Mammary epithelial cell (primary cell): ENCODE results near the gene SURF2.

Source experiments
- EZH2 ChIP-seq: IDR thresholded peaks from 2 replicates; pipeline ENCODE4 v1.6.1; 2012; ENCODE audit warnings: low read length, inconsistent platforms, borderline replicate concordance
- TF ChIP-seq, protein P1 (sequence below), 2 donors: IDR thresholded peaks in 1 of 2; conservative IDR thresholded peaks in 1 of 2; 2 replicates each; pipeline ENCODE4 v1.5.1; 2011 to 2012; ENCODE audit warnings: inconsistent platforms in 2 of 2, low read length in 2 of 2, mild to moderate bottlenecking in 2 of 2, control low read depth in 1 of 2, low read depth in 1 of 2; ENCODE audit not compliant: insufficient read depth in 1 of 2; ENCODE audit errors: extremely low read depth in 1 of 2

DNA sequence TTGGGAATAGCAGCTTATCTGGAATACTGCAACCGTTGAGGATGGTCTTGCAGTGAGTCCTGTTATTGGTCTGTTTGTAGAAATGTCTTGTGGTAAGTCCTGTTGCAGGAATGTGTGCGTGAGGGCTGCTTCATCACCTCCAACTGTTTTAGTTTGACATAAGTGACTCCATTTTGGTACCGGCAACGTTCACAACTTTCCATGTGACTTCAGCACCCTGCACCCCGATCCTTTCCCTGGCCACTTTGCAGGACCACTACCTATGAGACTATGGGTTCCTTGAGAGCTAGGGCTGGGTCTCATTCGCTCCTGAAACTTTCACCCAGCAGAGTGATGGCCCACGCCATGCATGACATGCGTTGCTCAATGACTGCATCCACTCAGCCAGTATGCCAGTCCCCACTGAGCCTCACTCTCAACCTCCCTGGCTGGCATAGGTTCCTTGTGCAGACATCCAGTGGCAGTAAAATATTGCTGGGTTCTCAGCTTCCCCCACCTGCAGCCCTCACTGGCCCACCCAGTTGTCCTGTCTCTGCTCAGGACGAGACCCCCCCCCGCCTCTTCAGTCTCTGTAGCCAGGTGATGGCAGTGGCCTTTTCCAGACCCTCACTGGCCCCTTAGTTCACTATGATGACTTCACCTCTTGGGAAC lies 28.4 kb upstream of the SURF2 start:
- no peak for TF ChIP-seq EZH2
- TF ChIP-seq, protein P1, sequence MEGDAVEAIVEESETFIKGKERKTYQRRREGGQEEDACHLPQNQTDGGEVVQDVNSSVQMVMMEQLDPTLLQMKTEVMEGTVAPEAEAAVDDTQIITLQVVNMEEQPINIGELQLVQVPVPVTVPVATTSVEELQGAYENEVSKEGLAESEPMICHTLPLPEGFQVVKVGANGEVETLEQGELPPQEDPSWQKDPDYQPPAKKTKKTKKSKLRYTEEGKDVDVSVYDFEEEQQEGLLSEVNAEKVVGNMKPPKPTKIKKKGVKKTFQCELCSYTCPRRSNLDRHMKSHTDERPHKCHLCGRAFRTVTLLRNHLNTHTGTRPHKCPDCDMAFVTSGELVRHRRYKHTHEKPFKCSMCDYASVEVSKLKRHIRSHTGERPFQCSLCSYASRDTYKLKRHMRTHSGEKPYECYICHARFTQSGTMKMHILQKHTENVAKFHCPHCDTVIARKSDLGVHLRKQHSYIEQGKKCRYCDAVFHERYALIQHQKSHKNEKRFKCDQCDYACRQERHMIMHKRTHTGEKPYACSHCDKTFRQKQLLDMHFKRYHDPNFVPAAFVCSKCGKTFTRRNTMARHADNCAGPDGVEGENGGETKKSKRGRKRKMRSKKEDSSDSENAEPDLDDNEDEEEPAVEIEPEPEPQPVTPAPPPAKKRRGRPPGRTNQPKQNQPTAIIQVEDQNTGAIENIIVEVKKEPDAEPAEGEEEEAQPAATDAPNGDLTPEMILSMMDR (conservative IDR thresholded peaks at IDR 0.05 in 1 of 2, IDR thresholded peaks at IDR 0.05 in 1 of 2; ENCODE audit: extremely low read depth in 1 of 2, insufficient read depth in 1 of 2, low read depth in 1 of 2, low read length in 2 of 2): no peak
